K562 (cell line): ENCODE measurements around the gene RAB2B. TPM values are rescaled to one million over a fixed set of nuclear protein-coding genes. Genes with fewer than 3 reads are reported as not detected.

Experiments used
- ATF1 ChIP-seq, 2 experiments: fragments of 450-650 bp in 1 of 2; IDR thresholded peaks; 2 replicates each; pipeline ENCODE4 v1.6.1; 2016; ENCODE audit warnings: missing compliant biosample characterization in 1 of 2, missing genetic modification characterization in 1 of 2
- BMI1 ChIP-seq: fragments of 150-350 bp; IDR thresholded peaks from 2 replicates; pipeline ENCODE4 v1.6.1; 2014; ENCODE audit warnings: low read length
- BRF1 ChIP-seq: IDR thresholded peaks from 3 replicates; pipeline ENCODE4 v1.6.1; 2011; ENCODE audit warnings: borderline replicate concordance, mild to moderate bottlenecking; ENCODE audit not compliant: insufficient read length; ENCODE audit errors: extremely low read depth
- CBX1 ChIP-seq: sonication (generic); IDR thresholded peaks from 2 replicates; pipeline ENCODE4 v1.6.1; 2016; ENCODE audit warnings: antibody characterized with exemption, low read depth, mild to moderate bottlenecking
- CREBBP ChIP-seq: IDR thresholded peaks from one replicate; pipeline ENCODE4 v1.6.1; 2012; ENCODE audit warnings: low read depth, mild to moderate bottlenecking, control low read depth, inconsistent platforms, low read length
- GABPB1 ChIP-seq: sonication (generic); formaldehyde crosslinking; IDR thresholded peaks from 2 replicates; pipeline ENCODE4 v1.8.0; 2022; ENCODE audit warnings: mild to moderate bottlenecking, missing genetic modification reagents
- KLF1 ChIP-seq: fragments of 450-650 bp; IDR thresholded peaks from 2 replicates; pipeline ENCODE4 v1.6.1; 2016; ENCODE audit warnings: missing genetic modification characterization, missing compliant biosample characterization
- KLF13 ChIP-seq: fragments of 450-650 bp; IDR thresholded peaks from 2 replicates; pipeline ENCODE4 v1.6.1; 2016; ENCODE audit warnings: missing genetic modification characterization, low read depth, mild to moderate bottlenecking, missing compliant biosample characterization, moderate library complexity, borderline replicate concordance
- LEF1 ChIP-seq: fragments of 450-650 bp; IDR thresholded peaks from 2 replicates; pipeline ENCODE4 v1.6.1; 2016; ENCODE audit warnings: mild to moderate bottlenecking
- NCOR1 ChIP-seq: fragments of 450-650 bp; IDR thresholded peaks from 2 replicates; pipeline ENCODE4 v1.6.1; 2016; ENCODE audit warnings: mild to moderate bottlenecking, moderate library complexity
- PML ChIP-seq: IDR thresholded peaks from 2 replicates; pipeline ENCODE4 v1.6.1; 2012; ENCODE audit warnings: low read length, inconsistent platforms
- PTRF ChIP-seq: fragments of 450-650 bp; IDR thresholded peaks from 2 replicates; pipeline ENCODE4 v1.6.1; 2016; ENCODE audit warnings: mild to moderate bottlenecking, missing genetic modification characterization, missing compliant biosample characterization
- RBM39 ChIP-seq: fragments of 200-400 bp; formaldehyde crosslinking; optimal IDR thresholded peaks from 2 replicates; pipeline ENCODE3; 2018; ENCODE audit warnings: low read depth, low read length
- YY1 ChIP-seq, 3 experiments: IDR thresholded peaks; 2 replicates each; pipeline ENCODE4 v1.6.1; 2011; ENCODE audit warnings: low read length in 2 of 3, mild to moderate bottlenecking in 2 of 3, moderate library complexity in 2 of 3, borderline replicate concordance in 1 of 3, control low read depth in 1 of 3, low read depth in 1 of 3; ENCODE audit not compliant: insufficient read depth in 3 of 3, insufficient replicate concordance in 2 of 3, control insufficient read depth in 1 of 3, insufficient read length in 1 of 3; ENCODE audit errors: extremely low read depth in 1 of 3
- ZC3H11A ChIP-seq: IDR thresholded peaks from 2 replicates; pipeline ENCODE4 v1.6.1; 2012; ENCODE audit warnings: low read depth, low read length, improper control_type of control experiment
- polyA plus RNA-seq, 8 experiments: library from polyadenylated mRNA; depleted of rRNA in 4 of 8; stranded (reverse) in 5 of 8; unstranded in 3 of 8; fragments of >200 nt; fragmentation: Nextera tagmentation in 2 of 8; fragmentation: Illumina TruSeq in 1 of 8; extraction: Ambion mirVana in 2 of 8; extraction: Trizol in 1 of 8; gene quantifications; 2 replicates each; pipeline versions ENCODE4 v1.2.1 to v1.2.3, GENCODE V29; 2011 to 2014; ENCODE audit warnings: inconsistent platforms in 1 of 8, missing spikeins in 1 of 8
- total RNA-seq, 7 experiments: library from RNA; depleted of rRNA in 6 of 7; stranded (reverse); fragments of >200 nt in 6 of 7; fragmentation: Illumina TruSeq in 2 of 7; extraction: Trizol in 2 of 7; gene quantifications; 2 replicates each; pipeline versions ENCODE4 v1.2.1 to v1.2.3, GENCODE V29; 2011 to 2021; ENCODE audit warnings: low replicate concordance in 1 of 7
- TF ChIP-seq, protein P1 (sequence below): fragments of 250-450 bp; sonication (Bioruptor Pico); IDR thresholded peaks from 2 replicates; pipeline ENCODE4 v1.8.0; 2022; ENCODE audit warnings: inconsistent platforms, mild to moderate bottlenecking, moderate library complexity, borderline replicate concordance
- TF ChIP-seq, protein P2 (sequence below): sonication (generic); formaldehyde crosslinking; IDR thresholded peaks from 2 replicates; pipeline ENCODE4 v1.8.0; 2022; ENCODE audit warnings: mild to moderate bottlenecking, low read depth, missing genetic modification reagents
- TF ChIP-seq, protein P3 (sequence below): fragments of 200-800 bp; sonication (Bioruptor generic); IDR thresholded peaks from 2 replicates; pipeline ENCODE4 v1.6.1; 2016; ENCODE audit warnings: missing genetic modification characterization, missing compliant biosample characterization

The RAB2B gene
- total and polyA plus RNA-seq, 9 of the 15 experiments (the other 6 are each of a cell fraction or from before 2014, with no cell fraction given): 4.6 to 19.8 (median 9.8) TPM

DNA sequence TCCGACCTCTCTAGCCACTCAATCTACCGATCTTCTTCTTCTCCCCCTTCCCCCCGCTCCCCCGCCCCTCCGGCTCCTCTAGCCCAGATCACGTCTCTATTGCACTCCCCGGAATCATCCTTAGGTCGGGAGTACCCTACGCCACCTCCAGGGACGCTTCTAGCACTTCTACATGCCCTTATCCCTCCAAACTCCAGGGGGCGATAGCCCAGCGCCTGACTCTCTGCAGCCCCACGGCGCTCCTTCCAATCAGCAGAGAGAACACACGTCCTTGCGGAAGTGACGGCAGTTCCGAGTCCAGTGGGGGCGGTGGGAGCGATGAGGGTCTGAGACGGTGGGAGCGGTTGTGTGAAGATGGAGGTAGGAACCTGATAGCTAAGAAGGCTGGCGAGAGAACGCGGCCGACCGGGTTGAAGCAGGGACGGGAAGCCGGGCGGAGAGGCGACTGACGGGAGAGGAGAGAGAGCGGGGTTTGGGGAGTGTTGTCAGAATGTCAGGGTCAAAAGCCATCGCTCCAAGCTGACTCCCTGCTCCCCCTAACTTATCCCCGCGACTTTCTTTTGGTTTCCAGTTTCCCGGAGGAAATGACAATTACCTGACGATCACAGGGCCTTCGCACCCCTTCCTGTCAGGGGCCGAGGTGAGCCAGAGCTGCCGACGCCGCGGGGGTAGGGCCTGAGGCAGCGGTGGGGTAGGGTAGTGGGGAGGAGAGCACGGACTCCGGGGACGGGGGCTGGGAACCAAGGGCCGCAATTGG, at the start of gene RAB2B, which contains the start of gene TOX4 (continued):
- TF ChIP-seq, protein P1, sequence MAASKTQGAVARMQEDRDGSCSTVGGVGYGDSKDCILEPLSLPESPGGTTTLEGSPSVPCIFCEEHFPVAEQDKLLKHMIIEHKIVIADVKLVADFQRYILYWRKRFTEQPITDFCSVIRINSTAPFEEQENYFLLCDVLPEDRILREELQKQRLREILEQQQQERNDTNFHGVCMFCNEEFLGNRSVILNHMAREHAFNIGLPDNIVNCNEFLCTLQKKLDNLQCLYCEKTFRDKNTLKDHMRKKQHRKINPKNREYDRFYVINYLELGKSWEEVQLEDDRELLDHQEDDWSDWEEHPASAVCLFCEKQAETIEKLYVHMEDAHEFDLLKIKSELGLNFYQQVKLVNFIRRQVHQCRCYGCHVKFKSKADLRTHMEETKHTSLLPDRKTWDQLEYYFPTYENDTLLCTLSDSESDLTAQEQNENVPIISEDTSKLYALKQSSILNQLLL (CRISPR knock-in tag): no peak
- TF ChIP-seq, protein P2, sequence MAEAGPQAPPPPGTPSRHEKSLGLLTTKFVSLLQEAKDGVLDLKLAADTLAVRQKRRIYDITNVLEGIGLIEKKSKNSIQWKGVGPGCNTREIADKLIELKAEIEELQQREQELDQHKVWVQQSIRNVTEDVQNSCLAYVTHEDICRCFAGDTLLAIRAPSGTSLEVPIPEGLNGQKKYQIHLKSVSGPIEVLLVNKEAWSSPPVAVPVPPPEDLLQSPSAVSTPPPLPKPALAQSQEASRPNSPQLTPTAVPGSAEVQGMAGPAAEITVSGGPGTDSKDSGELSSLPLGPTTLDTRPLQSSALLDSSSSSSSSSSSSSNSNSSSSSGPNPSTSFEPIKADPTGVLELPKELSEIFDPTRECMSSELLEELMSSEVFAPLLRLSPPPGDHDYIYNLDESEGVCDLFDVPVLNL: no peak
- TF ChIP-seq CBX1 (no peak), ATF1 (CRISPR knock-in tag; IDR thresholded peaks at IDR 0.05) (no peak), ATF1 (tag; IDR thresholded peaks at IDR 0.05) (peak; percentile 93), CREBBP (no peak), BRF1 (no peak), PML (peak; percentile 63; the same call in 1 of the 2 replicates), KLF1 (tag) (no peak), KLF13 (tag) (no peak), GABPB1 (CRISPR knock-in tag) (peak; percentile 90), NCOR1 (peak; percentile 37; the same call in 1 of the 2 replicates), PTRF (tag) (no peak), ZC3H11A (no peak), LEF1 (peak; percentile 19; the same call in 1 of the 2 replicates), YY1 (IDR thresholded peaks at IDR 0.05; ENCODE audit: borderline replicate concordance in 1 of 3, control insufficient read depth in 1 of 3, extremely low read depth in 1 of 3, insufficient read depth in 3 of 3, insufficient read length in 1 of 3, insufficient replicate concordance in 2 of 3, low read depth in 1 of 3, low read length in 2 of 3) (peak in 2 of 3 experiments; percentile 28 to 43), BMI1 (no peak), RBM39 (no peak)
- TF ChIP-seq, protein P3, sequence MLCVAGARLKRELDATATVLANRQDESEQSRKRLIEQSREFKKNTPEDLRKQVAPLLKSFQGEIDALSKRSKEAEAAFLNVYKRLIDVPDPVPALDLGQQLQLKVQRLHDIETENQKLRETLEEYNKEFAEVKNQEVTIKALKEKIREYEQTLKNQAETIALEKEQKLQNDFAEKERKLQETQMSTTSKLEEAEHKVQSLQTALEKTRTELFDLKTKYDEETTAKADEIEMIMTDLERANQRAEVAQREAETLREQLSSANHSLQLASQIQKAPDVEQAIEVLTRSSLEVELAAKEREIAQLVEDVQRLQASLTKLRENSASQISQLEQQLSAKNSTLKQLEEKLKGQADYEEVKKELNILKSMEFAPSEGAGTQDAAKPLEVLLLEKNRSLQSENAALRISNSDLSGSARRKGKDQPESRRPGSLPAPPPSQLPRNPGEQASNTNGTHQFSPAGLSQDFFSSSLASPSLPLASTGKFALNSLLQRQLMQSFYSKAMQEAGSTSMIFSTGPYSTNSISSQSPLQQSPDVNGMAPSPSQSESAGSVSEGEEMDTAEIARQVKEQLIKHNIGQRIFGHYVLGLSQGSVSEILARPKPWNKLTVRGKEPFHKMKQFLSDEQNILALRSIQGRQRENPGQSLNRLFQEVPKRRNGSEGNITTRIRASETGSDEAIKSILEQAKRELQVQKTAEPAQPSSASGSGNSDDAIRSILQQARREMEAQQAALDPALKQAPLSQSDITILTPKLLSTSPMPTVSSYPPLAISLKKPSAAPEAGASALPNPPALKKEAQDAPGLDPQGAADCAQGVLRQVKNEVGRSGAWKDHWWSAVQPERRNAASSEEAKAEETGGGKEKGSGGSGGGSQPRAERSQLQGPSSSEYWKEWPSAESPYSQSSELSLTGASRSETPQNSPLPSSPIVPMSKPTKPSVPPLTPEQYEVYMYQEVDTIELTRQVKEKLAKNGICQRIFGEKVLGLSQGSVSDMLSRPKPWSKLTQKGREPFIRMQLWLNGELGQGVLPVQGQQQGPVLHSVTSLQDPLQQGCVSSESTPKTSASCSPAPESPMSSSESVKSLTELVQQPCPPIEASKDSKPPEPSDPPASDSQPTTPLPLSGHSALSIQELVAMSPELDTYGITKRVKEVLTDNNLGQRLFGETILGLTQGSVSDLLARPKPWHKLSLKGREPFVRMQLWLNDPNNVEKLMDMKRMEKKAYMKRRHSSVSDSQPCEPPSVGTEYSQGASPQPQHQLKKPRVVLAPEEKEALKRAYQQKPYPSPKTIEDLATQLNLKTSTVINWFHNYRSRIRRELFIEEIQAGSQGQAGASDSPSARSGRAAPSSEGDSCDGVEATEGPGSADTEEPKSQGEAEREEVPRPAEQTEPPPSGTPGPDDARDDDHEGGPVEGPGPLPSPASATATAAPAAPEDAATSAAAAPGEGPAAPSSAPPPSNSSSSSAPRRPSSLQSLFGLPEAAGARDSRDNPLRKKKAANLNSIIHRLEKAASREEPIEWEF (CRISPR knock-in tag): no peak
